ENCODE results near the gene TGM2. TPM values are rescaled to one million over a fixed set of nuclear protein-coding genes. Genes with fewer than 3 reads are reported as not detected.

The TGM2 gene
- total and polyA plus RNA-seq, 2 donors from 2014 or later, result 44.6 to 611 TPM

DNA sequence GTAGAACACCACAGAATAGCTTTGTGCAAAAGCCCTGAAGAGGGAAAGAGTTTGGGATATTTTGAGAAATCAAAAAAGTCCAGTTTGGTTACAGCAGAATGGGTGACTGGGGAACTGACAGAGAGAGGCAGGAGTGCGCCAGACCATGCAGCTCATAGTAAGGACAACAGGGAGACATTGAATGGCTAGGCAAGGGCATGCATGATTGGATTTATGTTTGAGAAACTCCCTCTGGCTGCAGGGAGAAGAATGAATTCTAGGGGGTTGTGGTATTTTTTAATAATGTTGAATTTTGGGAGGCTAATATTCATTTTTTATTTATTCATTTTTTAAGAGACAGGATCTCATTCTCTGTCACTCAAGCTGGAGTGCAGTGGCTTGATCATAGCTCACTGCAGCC, 49.9 kb downstream of the TGM2 start:
- intact Hi-C loops (cut with DNase I), result no loop called here
- no peak for FAIRE-seq

GRCh38 chr20:38114353-38114791, 50.7 kb downstream of the TGM2 start:
- H3K9me3 ChIP-seq (ENCODE audit: control insufficient read depth in 2 of 3, insufficient read depth in 1 of 3, low read length in 3 of 3), result no peaks in the 10 kb centered on the region
- H3K27me3 ChIP-seq (ENCODE audit: control insufficient read depth, insufficient read depth, low read length), result no peaks in the 10 kb centered on the region
- FAIRE-seq, result no peak
- no peaks in the 10 kb centered on the region for H3K36me3 ChIP-seq (ENCODE audit: control insufficient read depth in 2 of 3, insufficient read depth in 3 of 3, low read length in 3 of 3)
- intact Hi-C loops (cut with DNase I), result no loop called here
- H3K4me1 ChIP-seq (ENCODE audit: control insufficient read depth in 2 of 3, insufficient read depth in 2 of 3, low read depth in 1 of 3, low read length in 3 of 3), result peaks cover 0 to 15% (median 12%) of the 10 kb centered on the region in 3 donors
- no peak overlapping the region for H3K9ac ChIP-seq (ENCODE audit: low read length in 3 of 3)
- no peak for TF ChIP-seq CTCF (IDR thresholded peaks at IDR 0.05; ENCODE audit: borderline replicate concordance, extremely low read depth, insufficient read depth)
- H3K27ac ChIP-seq (ENCODE audit: low read depth in 2 of 2, low read length in 2 of 2), result no peak overlapping the region
- no peak overlapping the region for H3K4me3 ChIP-seq (ENCODE audit: low read length in 3 of 3)
- DNase-seq, result no peak

More for the DNA sequence above, 49.9 kb downstream of the TGM2 start:
- no peaks in the 10 kb centered on the region for H3K27me3 ChIP-seq (ENCODE audit: control insufficient read depth, insufficient read depth, low read length)
- H3K36me3 ChIP-seq (ENCODE audit: control insufficient read depth in 2 of 3, insufficient read depth in 3 of 3, low read length in 3 of 3), result no peaks in the 10 kb centered on the region
- DNase-seq, result peak in 2 of 5 donors; percentile 34 to 37
- TF ChIP-seq CTCF (IDR thresholded peaks at IDR 0.05; ENCODE audit: borderline replicate concordance, extremely low read depth, insufficient read depth), result peak; percentile 17
- H3K4me3 ChIP-seq (ENCODE audit: low read length in 3 of 3), result no peak overlapping the region
- peaks cover 0 to 10% (median 7%) of the 10 kb centered on the region in 3 donors for H3K4me1 ChIP-seq (ENCODE audit: control insufficient read depth in 2 of 3, insufficient read depth in 2 of 3, low read depth in 1 of 3, low read length in 3 of 3)
- no peak overlapping the region for H3K9ac ChIP-seq (ENCODE audit: low read length in 3 of 3)
- H3K27ac ChIP-seq (ENCODE audit: low read depth in 2 of 2, low read length in 2 of 2), result no peak overlapping the region
- no peaks in the 10 kb centered on the region for H3K9me3 ChIP-seq (ENCODE audit: control insufficient read depth in 2 of 3, insufficient read depth in 1 of 3, low read length in 3 of 3)

GRCh38 chr20:38113401-38114325, 51.4 kb downstream of the TGM2 start:
- H3K4me3 ChIP-seq (ENCODE audit: low read length in 3 of 3), result no peak overlapping the region
- no peaks in the 10 kb centered on the region for H3K36me3 ChIP-seq (ENCODE audit: control insufficient read depth in 2 of 3, insufficient read depth in 3 of 3, low read length in 3 of 3)
- no peak overlapping the region for H3K9ac ChIP-seq (ENCODE audit: low read length in 3 of 3)
- peaks cover 3 to 19% (median 17%) of the 10 kb centered on the region in 3 donors for H3K4me1 ChIP-seq (ENCODE audit: control insufficient read depth in 2 of 3, insufficient read depth in 2 of 3, low read depth in 1 of 3, low read length in 3 of 3)
- no peaks in the 10 kb centered on the region for H3K9me3 ChIP-seq (ENCODE audit: control insufficient read depth in 2 of 3, insufficient read depth in 1 of 3, low read length in 3 of 3)
- DNase-seq (peak in 2 of 5 donors; percentile 51 to 67), FAIRE-seq (no peak)
- no peaks in the 10 kb centered on the region for H3K27me3 ChIP-seq (ENCODE audit: control insufficient read depth, insufficient read depth, low read length)
- intact Hi-C loops (cut with DNase I), result no loop called here
- H3K27ac ChIP-seq (ENCODE audit: low read depth in 2 of 2, low read length in 2 of 2), result no peak overlapping the region
- TF ChIP-seq CTCF (IDR thresholded peaks at IDR 0.05; ENCODE audit: borderline replicate concordance, extremely low read depth, insufficient read depth), result peak; percentile 41

Measured in kidney (tissue), 14 donors.